HT-29 (cell line): ENCODE data around the gene BABAM2. TPM values are rescaled to one million over a fixed set of nuclear protein-coding genes. Genes with fewer than 3 reads are reported as not detected.

Experiments used
- DNase-seq: peaks from one replicate; pipeline ENCODE4 v3.0.0-alpha.2; 2015; ENCODE audit warnings: low spot score
- total RNA-seq: library from RNA; depleted of rRNA; stranded (reverse); fragments of >200 nt; shearing (Covaris generic); gene quantifications from 2 replicates; pipeline ENCODE4 v1.2.3, GENCODE V29; 2014

Gene BABAM2
- total RNA-seq, 1 experiment from 2014 or later = 7.0 TPM

DNA sequence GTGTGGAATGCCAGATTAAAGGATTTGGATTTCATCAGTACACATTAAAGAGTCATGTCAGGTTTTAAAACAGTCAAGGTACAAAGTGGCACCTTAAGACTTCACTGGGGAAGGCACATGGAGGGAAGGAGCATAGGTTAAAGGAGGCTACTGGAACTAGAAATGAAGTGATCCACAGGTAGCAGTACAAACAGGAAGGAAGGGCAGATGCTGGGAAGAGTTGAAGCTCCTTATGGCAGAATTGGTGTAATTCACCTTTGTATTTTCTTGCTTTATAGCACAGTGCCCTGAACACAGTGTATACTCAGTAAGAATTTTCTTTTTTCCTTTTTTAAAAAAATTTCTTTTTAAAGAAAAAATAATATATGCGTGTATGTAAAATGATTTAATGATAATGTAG lies 177.1 kb downstream of the BABAM2 start:
- no peak for DNase-seq

- peak; percentile 57 for DNase-seq
Measured at GRCh38 chr2:28068088-28068487, 177.6 kb downstream of the BABAM2 start.

GRCh38 chr2:28068527-28068926 lies 178.0 kb downstream of the BABAM2 start:
- no peak for DNase-seq

DNA sequence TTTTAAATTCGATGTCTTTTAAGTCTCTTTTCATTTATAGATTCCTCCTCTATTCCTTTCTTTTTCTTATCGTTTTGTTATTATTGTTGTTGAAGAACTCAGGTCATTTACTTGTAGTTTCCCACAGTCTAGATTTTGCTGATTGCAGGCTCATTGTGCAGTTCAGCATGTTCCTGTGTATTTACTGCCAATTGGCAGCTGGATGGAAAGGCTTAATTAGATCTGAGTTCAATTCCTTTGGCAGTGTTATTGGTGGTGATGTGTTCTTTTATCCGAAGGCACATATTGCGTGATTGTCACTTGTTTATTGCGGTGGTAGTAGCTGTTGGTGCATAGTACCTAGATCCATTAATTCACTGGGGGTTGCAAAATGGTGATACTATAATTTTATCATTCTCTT lies 180.7 kb downstream of the BABAM2 start:
- DNase-seq = no peak

DNA sequence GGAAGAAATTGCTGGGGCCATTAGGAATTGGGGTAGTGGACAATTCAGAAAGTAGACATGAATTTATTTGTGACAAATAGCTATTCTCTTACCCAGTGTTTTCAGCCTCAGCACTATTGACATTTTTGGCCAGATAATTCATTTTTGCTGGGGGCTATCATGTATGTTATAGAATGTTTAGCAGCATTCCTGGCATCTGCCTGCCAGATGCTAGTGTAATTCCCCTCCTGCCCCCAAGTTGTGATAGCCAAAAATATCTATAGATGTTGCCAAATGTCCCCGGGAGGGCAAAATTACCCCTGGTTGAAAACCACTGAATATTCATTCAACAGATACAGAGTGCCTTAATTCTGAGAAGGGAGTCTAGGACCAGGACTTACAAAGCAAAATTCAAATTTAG lies 183.6 kb downstream of the BABAM2 start:
- no peak for DNase-seq

- DNase-seq = no peak
Measured at GRCh38 chr2:28080911-28081310, 190.4 kb downstream of the BABAM2 start.

GRCh38 chr2:28082131-28082530 lies 191.6 kb downstream of the BABAM2 start:
- no peak for DNase-seq

GRCh38 chr2:28083476-28083875 lies 192.9 kb downstream of the BABAM2 start:
- DNase-seq = no peak

DNA sequence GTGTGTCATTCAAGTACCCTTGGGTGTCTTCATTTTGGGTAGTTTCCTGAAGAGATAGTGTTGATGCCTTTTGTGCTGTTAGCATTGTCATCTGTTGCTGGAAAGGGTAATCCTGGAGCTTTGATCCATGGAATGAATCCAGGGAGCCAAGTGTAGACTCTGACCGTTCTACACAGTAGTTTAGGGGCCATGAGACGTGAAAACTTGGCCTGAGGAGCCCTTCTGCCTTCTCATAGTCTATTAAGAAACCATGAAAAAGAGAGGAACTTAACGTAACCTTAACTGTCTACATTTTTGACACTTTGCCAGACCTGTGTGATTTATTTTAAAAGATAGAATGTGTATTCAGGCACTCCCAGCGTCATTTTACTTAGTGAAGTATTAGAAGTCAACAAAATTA lies 194.0 kb downstream of the BABAM2 start:
- DNase-seq = peak; percentile 30

DNA sequence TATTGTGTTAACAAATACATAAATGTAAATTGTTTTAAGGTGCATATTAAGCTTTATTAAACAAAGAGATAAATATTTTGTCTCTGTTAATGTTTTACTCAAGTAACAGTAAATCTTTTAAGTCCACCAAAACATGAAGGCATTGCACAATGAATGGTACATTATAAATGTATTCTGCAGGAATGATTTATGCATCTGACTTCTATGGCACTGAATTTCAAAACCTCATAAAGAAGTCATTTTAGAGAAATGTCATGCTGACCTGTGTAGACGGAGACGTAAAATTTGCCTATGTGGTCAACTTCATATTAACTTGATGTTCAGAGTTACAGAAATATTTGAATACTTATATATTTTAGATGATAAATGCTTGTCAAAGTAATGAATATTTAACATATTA lies 194.7 kb downstream of the BABAM2 start:
- no peak for DNase-seq

DNA sequence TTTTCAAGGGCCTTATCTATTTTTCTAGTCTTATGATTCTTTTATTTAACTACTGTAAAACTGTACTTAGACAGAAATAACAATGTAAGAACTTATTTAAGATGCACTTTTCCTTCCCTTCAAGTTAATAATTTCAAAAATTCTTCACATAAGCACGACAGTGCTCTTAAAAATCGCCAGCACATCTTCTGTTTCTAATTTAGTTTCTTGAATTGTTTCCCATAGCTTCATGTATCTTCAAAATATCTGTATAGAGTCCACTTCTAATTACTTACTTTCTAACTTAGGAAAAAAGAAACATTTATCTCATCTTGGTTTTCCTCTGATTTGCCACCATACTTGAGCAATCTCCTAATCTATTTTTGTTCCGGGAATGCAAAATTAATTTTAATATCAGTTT lies 196.1 kb downstream of the BABAM2 start:
- DNase-seq = no peak

DNA sequence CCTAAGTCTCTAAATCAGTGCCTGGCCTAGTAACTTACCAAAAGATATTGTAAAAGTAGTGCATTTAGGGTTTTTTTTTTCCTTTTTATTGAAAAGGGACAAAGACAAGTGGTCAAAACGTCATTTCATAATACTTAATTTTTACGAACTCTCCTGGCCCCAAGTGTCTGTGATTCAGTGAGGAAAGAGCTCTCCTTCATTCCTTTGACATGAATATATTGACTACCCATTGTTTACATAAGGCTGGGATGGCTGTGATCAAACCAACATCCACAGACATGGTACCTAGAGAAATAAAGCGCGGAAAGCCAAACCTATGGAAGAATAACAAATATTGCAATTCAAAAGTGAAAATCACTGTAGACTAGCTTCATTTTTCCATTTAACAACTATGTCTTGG lies 198.4 kb downstream of the BABAM2 start:
- peak; percentile 46 for DNase-seq

- DNase-seq = peak; percentile 23
Measured at GRCh38 chr2:28089486-28089885, 199.0 kb downstream of the BABAM2 start.

DNA sequence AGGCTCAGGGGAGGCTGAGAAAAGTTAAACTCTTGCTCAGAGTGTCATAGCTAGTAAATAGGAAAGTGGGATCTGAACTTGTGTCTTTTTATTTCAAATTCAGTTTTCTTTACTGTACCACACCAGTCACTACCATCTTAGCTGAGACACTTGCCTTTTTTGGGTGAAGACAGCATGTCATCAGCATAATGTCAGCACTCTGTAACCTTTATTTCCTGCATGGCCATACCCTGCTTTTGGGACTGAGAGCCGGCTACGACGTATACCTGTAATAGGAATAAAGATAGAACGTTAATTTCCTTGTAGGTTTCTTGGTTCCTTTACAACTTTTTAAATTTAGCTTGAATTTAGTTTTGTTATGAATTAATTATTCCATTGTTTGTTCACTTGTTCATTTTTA lies 202.8 kb downstream of the BABAM2 start:
- no peak for DNase-seq

GRCh38 chr2:28093768-28094167 lies 203.2 kb downstream of the BABAM2 start:
- no peak for DNase-seq

DNA sequence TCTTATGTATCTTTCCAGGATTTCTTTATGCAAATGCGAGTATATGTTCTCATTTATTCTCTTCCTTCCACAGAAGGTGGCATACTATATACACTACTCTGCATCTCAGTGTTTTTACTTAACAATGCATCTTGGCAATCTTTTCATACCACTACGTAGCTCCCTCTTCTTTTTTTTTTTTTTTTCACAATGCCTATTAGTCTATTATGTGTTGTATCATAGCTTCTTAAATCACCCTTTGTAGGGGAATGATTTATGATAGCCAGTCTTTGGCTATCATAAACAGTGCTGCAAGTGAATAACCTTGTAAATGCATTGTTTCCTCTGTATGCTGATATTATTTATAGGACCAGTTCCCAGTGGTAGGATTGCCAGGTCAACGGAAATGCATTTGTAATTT lies 204.2 kb downstream of the BABAM2 start:
- no peak for DNase-seq

GRCh38 chr2:28095622-28096021 lies 205.1 kb downstream of the BABAM2 start:
- no peak for DNase-seq

GRCh38 chr2:28096421-28096820 lies 205.9 kb downstream of the BABAM2 start:
- DNase-seq = no peak

DNA sequence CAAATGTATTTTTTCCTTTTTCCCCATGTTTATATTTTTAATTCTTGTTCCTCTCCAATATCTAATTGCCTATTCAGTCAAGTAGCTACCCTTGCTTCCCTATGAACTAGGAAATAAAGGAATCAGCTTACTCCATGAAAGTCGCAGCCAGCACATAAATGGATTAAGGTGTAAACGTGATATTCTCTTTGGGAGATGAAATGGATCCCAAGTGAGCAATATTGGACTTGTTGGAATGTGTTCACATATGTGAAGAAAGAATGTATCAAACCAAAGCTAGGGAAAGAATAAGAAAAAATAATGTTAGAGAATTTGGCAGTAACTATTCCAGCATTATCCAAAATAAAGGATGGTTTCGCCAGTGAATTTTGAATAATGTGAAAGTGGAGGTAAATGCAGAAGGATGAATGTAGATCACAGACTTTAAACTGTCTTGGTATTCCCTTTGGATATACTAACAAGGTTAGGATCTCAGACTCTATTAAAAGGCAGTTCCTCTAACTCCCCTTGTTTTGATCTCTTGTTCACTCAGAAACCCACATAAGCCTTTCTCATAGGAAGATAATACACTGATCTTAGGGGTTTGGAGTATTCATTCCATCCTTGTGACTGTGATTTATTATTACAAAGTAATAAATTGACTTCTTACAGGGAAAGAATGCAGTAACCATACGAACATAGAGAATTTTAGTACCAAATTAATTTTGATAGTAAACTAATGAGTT lies 208.1 kb downstream of the BABAM2 start:
- DNase-seq = no peak

DNA sequence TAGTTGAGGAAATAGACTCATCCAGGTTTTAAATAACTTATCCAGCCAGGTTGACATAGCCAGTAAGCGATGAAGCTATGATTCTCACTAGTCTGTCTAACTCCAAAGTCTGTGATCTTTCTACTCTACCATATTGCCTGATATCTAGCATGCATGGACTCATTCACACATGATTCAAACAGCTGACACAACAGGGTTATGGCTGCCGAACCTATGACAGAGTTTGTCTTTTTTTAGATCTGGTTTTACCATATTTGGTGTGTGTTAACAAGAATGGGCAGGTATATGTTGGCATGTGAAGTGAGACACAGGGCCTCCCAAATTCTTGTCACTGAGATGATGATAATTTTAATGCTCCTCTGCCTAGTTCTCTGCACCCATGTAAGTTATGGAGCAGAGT lies 210.6 kb downstream of the BABAM2 start:
- no peak for DNase-seq

DNA sequence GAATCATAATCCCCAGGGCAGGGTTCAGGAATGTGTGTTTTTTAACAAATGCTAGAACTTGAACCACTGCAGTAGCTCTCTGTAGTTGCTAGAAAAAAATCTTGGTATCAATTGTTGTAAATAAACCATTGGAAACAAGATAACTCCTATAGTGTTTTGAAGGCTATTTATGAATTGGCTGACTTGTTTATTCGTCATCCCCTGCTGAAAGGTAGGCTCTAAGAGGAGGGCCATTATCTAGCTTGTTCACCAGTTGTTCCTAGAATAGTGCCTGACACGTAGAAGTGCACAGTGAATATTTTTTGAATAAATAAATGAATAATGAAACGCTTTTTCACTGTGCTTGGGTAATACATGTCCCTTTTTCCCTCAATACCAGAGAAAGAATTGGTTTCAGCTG lies 211.4 kb downstream of the BABAM2 start:
- DNase-seq = no peak

DNA sequence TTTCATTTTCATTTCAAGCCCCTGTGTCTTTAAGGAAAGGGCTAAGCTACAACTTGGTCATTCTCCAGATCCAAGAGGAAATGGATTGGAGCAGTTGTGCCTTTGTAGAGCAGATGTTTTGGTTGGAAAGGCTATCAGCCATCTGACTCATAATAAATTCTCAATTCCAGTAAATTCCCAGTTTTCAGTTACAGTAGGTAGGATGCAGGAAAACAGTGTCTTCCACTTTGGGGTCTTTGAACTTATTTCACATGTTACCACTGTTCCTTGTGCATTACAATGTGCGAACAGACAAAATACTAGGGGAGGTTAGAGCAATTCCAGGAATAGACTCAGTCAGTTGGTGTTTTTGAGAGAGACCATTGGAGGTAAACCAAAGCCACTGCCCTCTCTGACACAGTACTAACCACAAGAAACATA lies 211.9 kb downstream of the BABAM2 start:
- no peak for DNase-seq

DNA sequence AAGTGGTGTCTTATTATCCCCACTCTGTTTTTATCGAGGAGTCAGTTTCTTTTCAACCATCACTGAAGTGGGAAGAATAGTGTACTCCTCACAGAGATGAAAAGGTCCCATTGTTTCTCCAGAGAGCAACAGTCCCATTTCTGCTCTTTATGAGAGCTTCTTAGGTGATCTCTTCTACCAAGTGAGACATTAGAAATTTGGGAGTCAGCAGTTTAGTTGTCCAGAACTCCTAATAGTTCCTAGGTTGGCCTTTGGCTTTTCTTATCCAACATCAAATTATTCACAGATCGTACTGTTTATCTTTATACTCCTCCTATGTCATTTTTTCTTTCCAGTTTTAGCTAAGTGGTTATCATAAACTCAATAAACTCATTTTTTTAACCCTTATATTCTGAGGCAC lies 213.1 kb downstream of the BABAM2 start:
- no peak for DNase-seq

DNA sequence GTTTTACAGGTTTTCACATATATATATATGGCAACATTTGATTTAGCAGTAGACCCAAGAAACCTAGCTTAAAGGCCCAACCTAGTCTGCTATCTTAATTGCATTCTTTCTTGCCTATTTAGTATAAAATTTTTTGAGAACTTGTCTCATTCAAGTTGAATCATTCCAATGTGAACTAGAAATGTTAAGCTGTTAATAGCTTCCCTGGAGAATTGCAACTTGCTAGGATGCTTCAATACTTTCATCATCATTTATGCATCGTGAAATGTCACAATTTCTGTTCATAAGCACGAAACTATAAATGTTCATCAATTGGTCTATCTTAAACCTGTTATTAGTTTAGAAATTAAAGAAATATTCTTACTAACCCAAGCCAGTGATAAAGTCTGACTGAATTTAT lies 217.6 kb downstream of the BABAM2 start:
- DNase-seq = no peak
